H9 (cell line): Measurements from ENCODE around the gene KATNB1. TPM values are rescaled to one million over a fixed set of nuclear protein-coding genes. Genes with fewer than 3 reads are reported as not detected.

Source experiments
- DNase-seq: peaks from one replicate; pipeline ENCODE4 v3.0.0-alpha.2; 2017
- H2AFZ ChIP-seq: one replicate; pipeline ENCODE4 v1.6.1; 2013; ENCODE audit warnings: mild to moderate bottlenecking, low read length, control low read depth, moderate library complexity
- H2AK5ac ChIP-seq: 2 replicates; pipeline ENCODE4 v1.6.1; 2013; ENCODE audit warnings: low read length, control low read depth, mixed read lengths; ENCODE audit not compliant: insufficient read length
- H2BK120ac ChIP-seq: one replicate; pipeline ENCODE4 v1.6.1; 2013; ENCODE audit warnings: low read depth, mild to moderate bottlenecking, low read length, control low read depth, inconsistent platforms; ENCODE audit not compliant: poor library complexity, severe bottlenecking
- H2BK12ac ChIP-seq: 2 replicates; pipeline ENCODE4 v1.6.1; 2013; ENCODE audit warnings: low read length, control low read depth, mixed read lengths, low read depth; ENCODE audit not compliant: insufficient read length
- H2BK15ac ChIP-seq: 2 replicates; pipeline ENCODE4 v1.6.1; 2013; ENCODE audit warnings: low read depth, low read length, control low read depth
- H2BK20ac ChIP-seq: one replicate; pipeline ENCODE4 v1.6.1; 2013; ENCODE audit warnings: low read depth, mild to moderate bottlenecking, low read length, control low read depth, inconsistent platforms; ENCODE audit not compliant: poor library complexity, severe bottlenecking
- H2BK5ac ChIP-seq: 2 replicates; pipeline ENCODE4 v1.6.1; 2013; ENCODE audit warnings: low read length, control low read depth, mixed read lengths; ENCODE audit not compliant: insufficient read length
- H3K14ac ChIP-seq: 2 replicates; pipeline ENCODE4 v1.6.1; 2013; ENCODE audit warnings: low read length, control low read depth; ENCODE audit not compliant: insufficient read depth
- H3K18ac ChIP-seq: 2 replicates; pipeline ENCODE4 v1.6.1; 2013; ENCODE audit warnings: low read depth, mild to moderate bottlenecking, mixed read lengths, low read length, control low read depth; ENCODE audit not compliant: insufficient read length
- H3K23ac ChIP-seq: 2 replicates; pipeline ENCODE4 v1.6.1; 2013; ENCODE audit warnings: low read length, control low read depth, mixed read lengths, low read depth; ENCODE audit not compliant: insufficient read length
- H3K23me2 ChIP-seq: 2 replicates; pipeline ENCODE4 v1.6.1; 2013; ENCODE audit warnings: low read depth, mild to moderate bottlenecking, mixed read lengths, low read length, control low read depth; ENCODE audit not compliant: insufficient read length, poor library complexity, severe bottlenecking
- H3K27ac ChIP-seq: 2 replicates; pipeline ENCODE4 v1.5.1; 2013; ENCODE audit warnings: low read length, control low read depth, mixed read lengths, low read depth; ENCODE audit not compliant: insufficient read length
- H3K27me3 ChIP-seq: 2 replicates; pipeline ENCODE4 v1.6.1; 2013; ENCODE audit warnings: low read length, control low read depth, inconsistent platforms; ENCODE audit not compliant: insufficient read depth
- H3K4ac ChIP-seq: 2 replicates; pipeline ENCODE4 v1.6.1; 2013; ENCODE audit warnings: low read depth, mild to moderate bottlenecking, control low read depth, inconsistent platforms, low read length, moderate library complexity
- H3K4me1 ChIP-seq: 2 replicates; pipeline ENCODE4 v1.6.1; 2013; ENCODE audit warnings: low read length, control low read depth, inconsistent platforms; ENCODE audit not compliant: insufficient read depth
- H3K4me2 ChIP-seq: 2 replicates; pipeline ENCODE4 v1.6.1; 2013; ENCODE audit warnings: low read length, control low read depth, mixed read lengths; ENCODE audit not compliant: insufficient read length, insufficient read depth
- H3K56ac ChIP-seq: 2 replicates; pipeline ENCODE4 v1.6.1; 2013; ENCODE audit warnings: low read depth, mild to moderate bottlenecking, mixed read lengths, low read length, control low read depth; ENCODE audit not compliant: insufficient read length
- H3K79me1 ChIP-seq: 2 replicates; pipeline ENCODE4 v1.6.1; 2013; ENCODE audit warnings: low read depth, mild to moderate bottlenecking, moderate library complexity, low read length, control low read depth, inconsistent platforms; ENCODE audit not compliant: insufficient read depth, poor library complexity, severe bottlenecking
- H3K79me2 ChIP-seq: 2 replicates; pipeline ENCODE4 v1.6.1; 2013; ENCODE audit warnings: low read length, control low read depth, inconsistent platforms; ENCODE audit not compliant: insufficient read depth
- H3K9ac ChIP-seq: 2 replicates; pipeline ENCODE4 v1.6.1; 2013; ENCODE audit warnings: low read length, control low read depth, mixed read lengths; ENCODE audit not compliant: insufficient read length; ENCODE audit errors: extremely low read depth
- H3K9me3 ChIP-seq: one replicate; pipeline ENCODE4 v1.6.1; 2013; ENCODE audit warnings: low read depth, low read length, inconsistent platforms; ENCODE audit not compliant: control insufficient read depth
- H3T11ph ChIP-seq: one replicate; pipeline ENCODE4 v1.6.1; 2013; ENCODE audit warnings: mild to moderate bottlenecking, low read length, control low read depth, inconsistent platforms
- H4K20me1 ChIP-seq: one replicate; pipeline ENCODE4 v1.6.1; 2013; ENCODE audit not compliant: control insufficient read depth, insufficient read length, insufficient read depth
- H4K5ac ChIP-seq: 2 replicates; pipeline ENCODE4 v1.6.1; 2013; ENCODE audit warnings: low read depth, mild to moderate bottlenecking, mixed read lengths, low read length, control low read depth; ENCODE audit not compliant: insufficient read length
- H4K8ac ChIP-seq: replicated peaks from 2 replicates; pipeline ENCODE4 v1.6.1; 2013; ENCODE audit warnings: low read length, control low read depth, mixed read lengths, low read depth; ENCODE audit not compliant: insufficient read length
- H4K91ac ChIP-seq: 2 replicates; pipeline ENCODE4 v1.6.1; 2013; ENCODE audit warnings: low read depth, mild to moderate bottlenecking, moderate library complexity, mixed read lengths, low read length, control low read depth; ENCODE audit not compliant: insufficient read length
- H3K27ac Mint-ChIP-seq, 3 experiments: 2 replicates in 2 of 3; 3 replicates in 1 of 3; pipeline ENCODE4 v1.8.0; 2020 to 2021; ENCODE audit warnings: mixed read lengths in 3 of 3, mild to moderate bottlenecking in 1 of 3, moderate library complexity in 1 of 3
- H3K27me3 Mint-ChIP-seq: 2 replicates; pipeline ENCODE4 v1.8.0; 2021; ENCODE audit warnings: low read depth, mild to moderate bottlenecking, moderate library complexity, mixed read lengths
- H3K36me3 Mint-ChIP-seq, 3 experiments: 2 replicates in 2 of 3; 3 replicates in 1 of 3; pipeline ENCODE4 v1.8.0; 2020 to 2021; ENCODE audit warnings: low read depth in 3 of 3, mixed read lengths in 3 of 3; ENCODE audit not compliant: insufficient read depth in 1 of 3
- H3K4me1 Mint-ChIP-seq, 2 experiments: 2 replicates each; pipeline ENCODE4 v1.8.0; 2020; ENCODE audit warnings: mixed read lengths in 2 of 2
- H3K4me3 Mint-ChIP-seq, 2 experiments: 2 replicates in 1 of 2; 3 replicates in 1 of 2; pipeline ENCODE4 v1.8.0; 2020 to 2021; ENCODE audit warnings: mild to moderate bottlenecking in 2 of 2, mixed read lengths in 2 of 2, moderate library complexity in 1 of 2
- H3K9me3 Mint-ChIP-seq, 2 experiments: 2 replicates in 1 of 2; 3 replicates in 1 of 2; pipeline ENCODE4 v1.8.0; 2020; ENCODE audit warnings: mild to moderate bottlenecking in 2 of 2, mixed read lengths in 2 of 2, moderate library complexity in 1 of 2
- WGBS: extraction: QIAGEN DNeasy Blood & Tissue Kit; methylation state at CpG from one replicate; pipeline ENCODE4 v1.1.7; 2013; ENCODE audit warnings: missing lambda C conversion rate, low lambda C conversion rate, mixed read lengths; ENCODE audit not compliant: insufficient read length; ENCODE audit errors: extremely low coverage; 5-methylcytosine and 5-hydroxymethylcytosine counted together
- total RNA-seq: library from RNA; stranded (reverse); gene quantifications from 2 replicates; pipeline ENCODE4 v1.2.1, GENCODE V29; 2021
- TF ChIP-seq, protein P1 (sequence below): fragments of 200-600 bp; sonication (generic); conservative IDR thresholded peaks from 3 replicates; pipeline ENCODE4 v1.8.0; 2021; ENCODE audit warnings: antibody characterized with exemption, mild to moderate bottlenecking

KATNB1 gene
- total RNA-seq, 1 experiment from 2014 or later = 29.9 TPM

DNA sequence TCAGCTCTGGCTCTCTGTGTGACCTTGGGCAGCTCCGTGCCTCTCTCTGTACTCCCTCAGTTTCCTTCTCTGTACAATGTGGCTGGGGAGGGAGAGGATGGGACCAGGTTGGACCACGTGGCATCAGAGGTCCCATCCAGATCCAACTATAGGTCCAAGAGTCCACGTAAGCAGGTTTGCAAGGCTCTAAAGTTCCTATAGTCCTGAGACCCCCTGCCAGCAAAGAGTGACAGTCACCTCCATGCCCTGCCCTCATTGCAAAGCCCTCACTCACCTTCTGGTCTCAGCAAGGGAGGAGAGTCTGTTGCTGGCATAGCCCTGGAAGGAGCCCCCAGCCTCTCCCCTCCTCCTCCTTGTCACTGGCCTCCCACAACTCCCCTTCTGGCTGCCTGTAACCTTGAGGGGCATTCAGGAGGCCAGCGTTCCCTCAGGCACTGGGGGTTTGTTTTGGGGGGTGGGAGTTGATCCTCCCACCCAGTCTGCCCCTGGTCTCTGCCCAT lies 47.0 kb upstream of the KATNB1 start:
- no peak overlapping the region for H2BK20ac ChIP-seq
- H4K20me1 ChIP-seq = no peaks in the 10 kb centered on the region
- H3K27ac ChIP-seq = no peak overlapping the region
- no peaks in the 10 kb centered on the region for H3K4me1 ChIP-seq
- DNase-seq = no peak
- no peaks in the 10 kb centered on the region for H3K9me3 ChIP-seq
- H2BK12ac ChIP-seq = no peak overlapping the region
- H4K91ac ChIP-seq = no peak overlapping the region
- Mint-ChIP-seq H3K36me3 (no peaks in the 10 kb centered on the region), H3K4me3 (no peak overlapping the region), H3K27me3 (peaks cover 6% of the 10 kb centered on the region), H3K9me3 (no peaks in the 10 kb centered on the region), H3K27ac (peak overlapping the region in 1 of 3 experiments; percentile 30; a peak in 1 of 7 replicates), H3K4me1 (peaks cover 3 to 17% of the 10 kb centered on the region in 2 experiments; a peak in 3 of 4 replicates)
- H2AFZ ChIP-seq = no peak overlapping the region
- H3K56ac ChIP-seq = no peak overlapping the region
- H3K79me1 ChIP-seq = no peaks in the 10 kb centered on the region
- no peak overlapping the region for H2BK120ac ChIP-seq
- H2BK5ac ChIP-seq = no peak overlapping the region
- H3K18ac ChIP-seq = no peak overlapping the region
- H2AK5ac ChIP-seq = no peak overlapping the region
- H2BK15ac ChIP-seq = no peak overlapping the region
- H3K14ac ChIP-seq = no peak overlapping the region
- no CpG with 5 or more reads among the region's 4 CpGs for WGBS
- no peak overlapping the region for H4K8ac ChIP-seq
- H3K79me2 ChIP-seq = no peaks in the 10 kb centered on the region
- no peak overlapping the region for H4K5ac ChIP-seq
- H3K27me3 ChIP-seq = no peaks in the 10 kb centered on the region
- no peak overlapping the region for H3K4me2 ChIP-seq
- H3K23me2 ChIP-seq = no peaks in the 10 kb centered on the region
- H3T11ph ChIP-seq = no peak overlapping the region
- TF ChIP-seq, protein P1, sequence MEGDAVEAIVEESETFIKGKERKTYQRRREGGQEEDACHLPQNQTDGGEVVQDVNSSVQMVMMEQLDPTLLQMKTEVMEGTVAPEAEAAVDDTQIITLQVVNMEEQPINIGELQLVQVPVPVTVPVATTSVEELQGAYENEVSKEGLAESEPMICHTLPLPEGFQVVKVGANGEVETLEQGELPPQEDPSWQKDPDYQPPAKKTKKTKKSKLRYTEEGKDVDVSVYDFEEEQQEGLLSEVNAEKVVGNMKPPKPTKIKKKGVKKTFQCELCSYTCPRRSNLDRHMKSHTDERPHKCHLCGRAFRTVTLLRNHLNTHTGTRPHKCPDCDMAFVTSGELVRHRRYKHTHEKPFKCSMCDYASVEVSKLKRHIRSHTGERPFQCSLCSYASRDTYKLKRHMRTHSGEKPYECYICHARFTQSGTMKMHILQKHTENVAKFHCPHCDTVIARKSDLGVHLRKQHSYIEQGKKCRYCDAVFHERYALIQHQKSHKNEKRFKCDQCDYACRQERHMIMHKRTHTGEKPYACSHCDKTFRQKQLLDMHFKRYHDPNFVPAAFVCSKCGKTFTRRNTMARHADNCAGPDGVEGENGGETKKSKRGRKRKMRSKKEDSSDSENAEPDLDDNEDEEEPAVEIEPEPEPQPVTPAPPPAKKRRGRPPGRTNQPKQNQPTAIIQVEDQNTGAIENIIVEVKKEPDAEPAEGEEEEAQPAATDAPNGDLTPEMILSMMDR = no peak
- H3K4ac ChIP-seq = no peak overlapping the region
- no peak overlapping the region for H3K9ac ChIP-seq
- no peak overlapping the region for H3K23ac ChIP-seq
